Hematopoietic multipotent progenitor cell treated with erythropoietin and hydrocortisone succinate and interleukin-3 and kit ligand, for 17 days (in vitro differentiated cells): ENCODE results near the gene DUSP7.
"Not testable (repeated sequence)": the region's sequence is repeated elsewhere in the genome, so short reads cannot be mapped to it uniquely, and the experiment has no call there.

Experiments
- DNase-seq: peaks from one replicate; pipeline ENCODE4 v3.0.0-alpha.2; 2015; ENCODE audit warnings: low spot score

Gene DUSP7

DNA sequence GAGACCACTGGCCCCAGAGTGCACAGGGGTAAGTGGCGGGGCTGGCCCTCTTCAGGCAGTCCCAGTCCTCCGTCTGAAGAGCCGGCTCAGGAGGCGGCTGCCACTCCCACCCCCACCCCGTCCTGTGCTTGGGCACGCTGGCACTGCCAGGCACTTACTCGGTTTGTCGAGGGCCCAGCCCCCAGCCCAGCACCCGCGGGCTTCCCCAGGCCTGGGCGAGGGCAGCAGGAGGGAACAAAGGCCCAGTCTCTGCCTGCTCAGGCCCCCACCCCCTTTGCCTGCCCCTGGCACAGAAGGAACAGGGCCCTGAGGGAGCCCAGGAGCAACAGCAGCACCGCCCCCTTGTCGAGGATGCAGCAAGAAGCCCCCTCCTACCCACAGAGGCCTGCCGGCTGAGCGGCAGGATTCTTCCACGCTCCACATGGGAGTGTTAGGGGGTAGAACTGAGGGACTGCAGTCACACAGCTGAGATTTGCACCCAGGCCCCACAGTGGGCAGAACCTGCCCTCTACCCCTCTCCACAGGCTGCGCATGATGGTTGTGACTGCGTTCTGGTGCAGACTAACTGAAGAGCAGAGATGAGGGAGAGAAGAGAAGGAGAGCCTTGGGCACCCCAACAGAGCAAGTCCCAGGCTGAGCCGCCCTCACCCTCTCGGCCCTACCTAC, 8.9 kb downstream of the DUSP7 start:
- DNase-seq = no peak

DNA sequence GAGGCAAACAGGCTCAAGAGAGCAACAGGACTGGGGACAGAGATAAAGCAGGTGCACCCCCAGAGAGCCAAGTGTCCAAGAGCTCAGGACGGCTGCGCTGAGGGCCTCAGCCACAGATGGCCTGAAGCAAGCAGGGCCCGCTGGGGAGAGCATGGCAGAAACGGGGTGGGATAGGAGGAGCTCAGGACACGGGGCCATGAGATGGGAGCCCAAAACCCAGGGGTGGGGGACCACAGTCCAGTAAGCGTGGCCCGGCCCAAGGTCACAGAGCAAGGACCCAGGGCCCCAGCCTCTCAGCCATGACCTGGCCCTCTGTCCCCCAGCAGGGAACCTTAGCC, 9.5 kb downstream of the DUSP7 start:
- no peak for DNase-seq

DNA sequence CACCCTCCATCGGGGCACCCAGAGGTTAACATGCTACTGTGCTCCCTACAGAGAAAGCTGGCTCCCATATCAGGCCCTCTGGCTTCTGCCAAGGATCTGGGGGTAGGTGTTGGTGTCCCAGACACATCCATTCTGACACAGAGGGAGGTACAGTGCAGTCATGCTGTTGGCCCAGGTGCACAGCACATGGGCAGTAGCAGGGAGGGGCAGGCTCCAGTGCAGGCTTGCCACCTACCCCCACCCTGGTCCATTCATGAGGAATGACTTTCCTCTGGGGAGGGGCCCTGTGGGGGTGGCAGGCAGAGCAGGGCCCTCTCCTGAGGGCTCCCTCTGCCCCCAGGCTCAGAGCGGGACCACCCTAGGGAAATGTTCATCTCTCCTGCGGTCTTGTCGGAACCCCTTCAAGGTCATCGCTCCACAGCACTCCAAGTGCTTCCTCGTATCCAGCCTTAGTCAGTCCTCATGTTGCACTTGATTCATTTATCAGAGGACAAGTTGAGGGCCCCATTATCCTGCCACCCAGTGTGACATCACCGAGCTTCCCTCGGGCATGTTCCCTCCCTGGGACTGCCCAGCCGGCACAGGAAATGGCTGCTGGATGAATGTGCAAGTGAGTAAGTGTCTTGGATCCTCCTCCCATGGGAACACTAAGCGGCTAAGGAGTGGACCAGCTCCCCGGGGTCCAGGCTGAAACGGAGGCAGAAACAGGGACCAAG, 10.0 kb downstream of the DUSP7 start:
- no peak for DNase-seq

DNA sequence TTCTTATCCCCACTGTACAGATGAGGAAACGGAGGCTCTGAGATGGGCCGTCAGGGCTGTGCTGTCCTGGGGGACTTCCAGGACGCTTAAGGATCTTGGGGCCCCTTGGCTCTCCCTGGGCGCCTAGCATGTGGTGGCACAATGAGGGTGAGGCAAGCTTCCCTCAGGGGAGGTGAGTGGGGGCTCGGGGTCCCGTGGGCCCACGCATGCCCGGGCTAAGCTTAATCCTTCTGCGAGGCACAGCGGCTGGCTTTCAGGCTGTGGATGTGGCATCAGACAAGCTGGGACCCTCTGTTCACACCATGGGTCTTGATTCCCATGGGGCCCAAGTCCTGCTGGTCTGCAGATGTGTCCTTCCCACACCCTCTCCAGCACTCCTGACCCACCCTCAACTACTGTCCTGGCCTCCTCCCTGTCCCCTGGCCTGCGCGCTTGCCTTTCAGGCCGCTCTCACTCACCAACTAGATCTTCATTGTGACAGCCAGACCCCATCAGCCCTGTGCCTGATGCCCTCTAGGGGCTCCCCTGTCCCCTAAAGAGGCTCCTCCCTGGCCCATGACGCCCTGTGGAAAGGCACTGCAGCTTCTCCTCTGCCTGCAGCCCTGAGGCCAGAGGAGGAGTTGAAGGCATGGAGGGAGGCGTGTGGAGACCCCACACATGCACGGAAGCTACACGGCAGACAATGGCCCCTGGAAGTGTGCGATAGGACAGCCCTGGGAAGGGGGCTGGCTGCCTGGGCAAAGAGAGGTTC, 11.3 kb downstream of the DUSP7 start:
- DNase-seq = no peak

DNA sequence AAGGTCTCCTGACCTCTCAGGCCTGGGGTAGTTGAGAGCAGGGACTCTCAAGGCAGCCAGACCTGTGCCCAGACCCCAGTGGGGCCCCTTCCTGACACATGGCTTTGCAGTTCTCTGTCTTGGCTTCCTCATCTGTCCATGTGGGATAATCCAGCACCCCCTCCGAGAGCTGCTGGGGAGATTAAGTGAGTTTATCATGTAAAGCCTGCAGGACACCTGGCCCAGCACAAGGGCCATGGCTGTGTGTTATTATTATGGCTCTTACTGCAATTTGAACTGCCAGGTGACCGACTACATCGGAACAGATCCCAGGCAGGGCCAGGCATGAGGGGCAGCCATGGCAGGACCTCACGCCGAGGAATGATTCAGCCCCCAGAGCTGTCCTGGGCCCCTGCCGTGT, 12.6 kb downstream of the DUSP7 start:
- DNase-seq = no peak

DNA sequence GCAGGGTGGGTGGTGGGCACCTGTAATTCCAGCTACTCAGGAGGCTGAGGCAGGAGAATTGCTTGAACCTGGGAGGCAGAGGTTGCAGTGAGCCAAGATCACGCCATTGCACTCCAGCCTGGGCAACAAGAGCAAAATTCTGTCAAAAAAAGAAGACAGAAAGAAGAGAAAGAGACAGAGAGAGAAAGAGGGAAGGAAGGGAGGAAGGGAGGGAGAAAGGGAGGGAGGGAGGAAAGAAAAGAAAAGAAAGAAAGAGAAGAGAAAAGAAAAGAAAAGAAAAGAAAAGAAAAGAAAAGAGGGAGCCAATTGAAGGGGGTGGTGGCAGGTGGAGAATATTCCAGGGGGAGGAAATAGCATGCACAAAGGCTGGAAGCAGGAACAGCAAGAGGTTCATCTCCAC, 13.3 kb downstream of the DUSP7 start:
- DNase-seq = not testable (repeated sequence)

DNA sequence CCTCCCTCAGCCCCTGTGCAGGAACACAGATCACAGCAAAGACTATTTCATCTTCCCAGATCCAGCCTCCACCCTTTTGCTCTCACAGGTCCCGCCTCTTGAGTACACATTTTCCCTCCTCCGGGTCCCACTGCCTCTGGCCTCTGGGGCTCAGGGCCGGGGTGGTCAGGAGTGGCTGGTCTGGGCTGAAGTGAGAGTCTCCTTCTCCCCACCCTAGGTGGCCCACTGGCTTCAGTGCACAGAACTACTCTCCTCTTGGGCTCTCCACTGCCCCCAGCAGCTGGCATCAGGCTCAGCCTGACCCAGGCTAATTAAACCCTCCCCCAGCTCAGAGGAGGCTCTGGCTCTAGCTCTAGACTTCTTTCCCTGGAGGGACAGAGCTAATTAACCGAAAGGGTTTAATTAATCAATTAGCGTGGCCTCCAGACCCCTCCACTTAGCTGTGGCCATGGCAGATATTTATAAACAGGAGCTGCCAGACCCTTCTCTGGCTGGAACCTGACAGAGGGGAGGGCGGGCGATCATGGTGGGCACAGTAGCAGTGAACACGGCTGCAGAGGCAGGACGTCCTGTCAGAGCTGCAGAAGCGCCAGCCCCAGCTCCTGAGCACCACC, 15.1 kb downstream of the DUSP7 start:
- no peak for DNase-seq

DNA sequence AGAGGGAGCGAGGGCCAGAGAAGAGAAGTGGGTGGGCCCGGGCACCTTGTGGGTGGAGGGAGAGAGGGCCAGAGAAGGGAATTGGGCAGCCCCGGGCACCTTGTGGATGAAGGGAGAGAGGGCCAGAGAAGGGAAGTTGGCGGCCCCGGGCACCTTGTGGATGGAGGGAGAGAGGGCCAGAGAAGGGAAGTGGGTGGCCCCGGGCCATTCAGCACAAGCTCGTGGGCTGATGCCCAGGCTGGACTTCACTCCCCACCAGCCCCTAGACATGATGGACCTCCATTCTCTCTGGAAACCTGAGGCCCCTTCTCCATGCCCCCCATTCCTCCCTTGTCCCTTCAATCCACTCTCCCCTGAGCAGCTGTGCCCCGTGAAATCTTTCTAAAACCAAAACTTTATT, 15.8 kb downstream of the DUSP7 start:
- no peak for DNase-seq

DNA sequence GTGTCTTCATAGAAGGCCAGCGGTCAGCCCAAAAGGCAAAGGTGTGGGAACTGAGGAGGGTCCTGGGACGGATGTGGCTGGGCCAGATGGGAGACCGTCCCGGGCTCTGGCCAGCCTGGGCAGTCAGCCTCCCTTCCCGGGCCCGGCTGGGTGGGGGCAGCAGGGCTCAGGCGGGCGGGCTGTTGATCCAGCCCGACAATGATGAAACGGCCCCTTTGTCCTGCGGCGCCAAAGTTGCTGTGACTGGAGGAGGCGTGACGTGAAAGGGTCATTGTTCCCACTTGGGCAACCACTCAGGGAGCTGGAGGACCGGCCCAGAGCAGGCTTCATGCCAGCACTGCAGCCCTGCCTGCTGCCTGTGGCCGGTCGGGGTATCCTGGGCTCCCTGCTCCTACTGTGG, 16.5 kb downstream of the DUSP7 start:
- DNase-seq = no peak

DNA sequence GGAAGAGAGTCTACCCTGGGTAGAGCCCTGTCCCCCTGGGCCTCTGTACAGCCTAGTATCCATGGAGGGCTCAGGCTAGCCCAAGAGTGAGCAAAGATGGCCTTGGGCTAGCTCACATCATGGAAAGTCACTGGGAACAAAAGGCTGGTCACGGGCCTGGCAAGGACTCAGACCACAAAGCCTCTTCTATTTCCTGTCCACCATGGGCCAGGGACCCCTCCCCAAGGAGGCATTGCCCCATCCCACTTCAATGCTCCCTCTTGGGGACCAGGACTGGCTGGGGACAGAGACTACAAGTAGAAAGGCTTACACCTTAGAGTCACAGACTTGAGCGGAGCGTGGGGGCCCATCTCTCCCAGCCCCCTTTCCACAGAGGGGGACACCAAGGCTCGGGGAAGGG, 16.9 kb downstream of the DUSP7 start:
- no peak for DNase-seq

DNA sequence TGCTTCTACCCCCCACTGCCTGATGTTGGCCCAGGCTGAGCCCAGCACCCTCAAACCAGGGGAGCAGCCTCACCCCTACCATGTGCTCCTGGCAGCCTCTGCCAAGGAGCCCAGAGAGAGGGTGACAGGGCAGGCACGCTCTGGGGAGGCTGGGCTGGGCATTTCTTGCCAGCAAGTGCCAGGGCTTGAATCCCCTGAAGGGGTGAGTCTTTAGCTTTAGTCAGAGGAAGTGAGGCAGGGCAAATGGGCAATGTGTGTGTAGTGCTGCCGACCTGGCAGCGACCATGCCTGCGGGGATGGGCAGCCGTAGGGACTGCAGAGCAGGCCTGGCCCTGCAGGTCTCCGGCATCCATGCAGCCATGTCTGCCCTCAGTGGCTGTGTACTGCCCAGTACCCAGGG, 18.1 kb downstream of the DUSP7 start:
- no peak for DNase-seq

DNA sequence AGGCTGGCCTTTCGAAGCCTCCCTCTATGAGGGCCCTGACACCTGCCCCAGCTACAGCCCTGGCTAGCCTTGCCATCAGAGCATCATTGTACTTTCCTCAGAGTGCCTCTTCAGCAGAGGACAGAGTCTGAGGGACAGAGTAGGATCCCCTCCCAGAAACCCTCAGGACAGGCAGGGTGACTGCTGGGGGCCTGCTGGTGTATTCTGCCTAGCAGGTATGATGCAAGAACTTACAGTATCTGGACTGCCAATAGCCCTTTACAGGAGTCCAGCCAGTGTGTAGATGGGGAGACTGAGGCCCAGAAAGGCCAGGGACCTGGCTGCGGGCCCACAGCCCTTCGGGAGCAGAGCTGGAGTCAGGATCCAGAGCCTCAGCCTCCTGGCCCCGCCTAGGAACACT, 19.1 kb downstream of the DUSP7 start:
- DNase-seq = no peak

DNA sequence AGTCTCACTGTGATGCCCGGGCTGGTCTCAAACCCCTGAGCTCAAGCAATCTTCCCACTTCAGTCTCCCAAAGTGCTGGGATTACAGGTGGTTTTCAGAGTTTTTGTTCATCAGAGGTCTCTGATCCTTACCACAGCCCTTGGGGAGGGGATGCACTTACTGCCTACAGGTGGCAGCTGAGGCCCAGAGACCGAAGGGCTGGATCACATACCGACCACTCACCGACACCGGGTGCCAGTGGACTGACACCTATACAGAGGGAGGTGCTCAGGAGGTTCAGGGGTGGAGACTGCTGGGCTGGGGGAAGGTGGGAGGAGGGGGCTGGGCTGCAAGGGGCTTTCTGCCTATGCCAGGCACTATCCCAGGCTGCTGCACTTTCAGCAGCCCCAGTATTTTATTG, 19.5 kb downstream of the DUSP7 start:
- DNase-seq = no peak

DNA sequence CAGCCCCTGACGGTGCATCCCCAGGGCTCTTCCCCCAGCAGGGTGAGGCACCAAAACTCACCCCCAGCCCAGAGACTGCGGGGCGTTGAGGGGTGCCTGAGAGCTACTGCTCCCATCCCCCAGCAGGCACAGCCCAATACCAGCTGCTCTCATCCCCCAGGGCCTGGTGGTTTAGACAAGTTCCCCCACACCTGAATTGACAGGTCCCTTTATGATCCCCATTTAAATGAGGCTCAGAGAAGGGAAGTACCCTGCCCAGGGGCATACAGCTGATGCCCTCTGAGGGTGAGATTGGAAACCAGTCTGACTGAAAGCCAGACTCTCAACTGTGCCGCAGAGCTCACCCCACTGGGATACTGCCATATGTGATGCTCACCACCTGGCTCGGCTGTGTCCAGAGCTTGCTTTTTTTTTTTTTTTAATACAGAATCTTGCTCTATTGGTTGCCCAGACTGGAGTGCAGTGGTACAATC, 20.1 kb downstream of the DUSP7 start:
- no peak for DNase-seq

DNA sequence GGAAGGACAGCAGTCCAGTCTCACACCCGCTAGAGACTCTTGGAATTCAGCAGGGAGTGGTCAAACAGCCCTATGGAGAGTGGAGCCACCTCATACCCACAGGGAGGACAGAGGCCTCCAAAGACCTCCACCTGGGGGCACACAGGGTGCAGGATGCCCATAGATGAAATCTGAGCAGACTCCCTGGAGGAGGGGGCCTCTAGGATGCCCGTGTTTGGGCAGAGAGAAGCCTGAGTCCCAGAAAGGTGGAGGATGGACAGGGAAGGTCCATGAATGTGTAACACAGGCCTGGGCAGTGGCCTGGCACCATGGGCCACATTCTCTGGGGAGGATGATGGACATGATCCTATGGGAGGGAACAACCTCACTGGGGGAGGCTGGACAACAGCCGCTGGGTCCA, 21.7 kb downstream of the DUSP7 start:
- no peak for DNase-seq

DNA sequence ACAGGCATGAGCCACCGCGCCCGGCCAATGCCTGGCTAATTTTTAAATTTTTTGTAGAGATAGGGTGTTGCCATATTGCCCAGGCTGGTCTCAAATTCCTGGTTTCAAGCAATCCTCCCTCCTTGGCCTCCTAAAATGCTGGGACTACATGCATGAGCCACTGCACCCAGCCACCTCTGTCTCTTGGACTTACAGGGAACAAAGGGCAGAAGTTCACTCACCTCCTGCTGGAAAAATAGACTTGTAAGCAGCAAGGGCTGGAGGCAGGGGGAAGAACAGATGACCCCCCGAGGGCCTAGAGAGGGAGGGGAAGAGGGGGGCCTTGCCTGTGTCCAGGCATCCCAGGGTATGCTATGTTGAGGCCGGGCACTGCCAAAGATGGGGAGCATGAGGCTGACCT, 22.2 kb downstream of the DUSP7 start:
- DNase-seq = no peak

DNA sequence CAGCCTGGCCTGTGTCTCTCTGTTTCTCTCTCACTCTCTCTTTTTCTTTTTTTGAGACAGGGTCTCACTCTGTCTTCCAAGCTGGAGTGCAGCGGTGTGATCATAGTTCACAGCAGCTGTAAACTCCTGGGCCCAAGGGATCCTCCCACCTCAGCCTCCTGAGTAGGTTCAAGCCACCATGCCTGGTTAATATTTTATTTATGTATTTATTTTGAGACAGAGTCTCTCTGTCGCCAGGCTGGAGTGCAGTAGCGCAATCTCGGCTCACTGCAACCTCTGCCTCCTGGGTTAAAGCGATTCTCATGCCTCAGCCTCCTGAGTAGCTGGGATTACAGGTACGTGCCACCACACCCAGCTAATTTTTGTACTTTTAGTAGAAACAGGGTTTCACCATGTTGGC, 22.6 kb downstream of the DUSP7 start:
- not testable (repeated sequence) for DNase-seq

DNA sequence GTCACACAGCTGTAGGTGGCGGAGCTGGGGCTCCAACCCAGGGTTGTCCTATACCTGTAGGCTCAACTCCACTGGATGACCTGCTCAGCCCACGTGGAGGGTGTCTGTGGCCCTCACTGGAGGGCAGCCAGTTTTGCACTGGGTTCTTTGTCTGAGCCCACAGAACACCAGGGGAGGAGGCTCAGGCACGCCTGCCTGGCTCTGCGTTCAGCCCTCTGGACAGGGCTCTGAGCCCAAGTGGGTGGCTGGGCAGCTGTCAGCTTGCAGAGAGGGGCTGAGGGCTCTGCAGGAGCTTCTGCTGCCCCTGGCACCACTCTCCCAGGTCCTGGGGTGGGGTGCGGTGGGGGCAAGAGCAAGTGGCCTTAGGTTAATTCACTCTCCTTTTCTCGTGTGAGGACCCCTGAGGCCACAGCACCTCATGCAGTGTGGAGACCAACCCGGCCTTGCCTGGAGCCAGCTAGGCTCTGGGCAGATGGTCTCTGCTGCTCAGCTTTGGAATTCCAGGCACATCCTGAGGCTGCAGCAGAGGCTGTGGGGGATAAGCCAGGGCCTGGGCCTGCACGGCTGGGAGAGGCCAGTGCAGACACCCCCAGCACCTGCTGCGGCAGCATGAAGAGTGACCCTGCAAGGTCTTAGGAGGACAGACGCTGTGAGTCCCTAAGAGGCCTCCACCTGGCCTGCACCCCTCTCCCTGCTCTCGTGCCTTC, 23.5 kb downstream of the DUSP7 start:
- no peak for DNase-seq

DNA sequence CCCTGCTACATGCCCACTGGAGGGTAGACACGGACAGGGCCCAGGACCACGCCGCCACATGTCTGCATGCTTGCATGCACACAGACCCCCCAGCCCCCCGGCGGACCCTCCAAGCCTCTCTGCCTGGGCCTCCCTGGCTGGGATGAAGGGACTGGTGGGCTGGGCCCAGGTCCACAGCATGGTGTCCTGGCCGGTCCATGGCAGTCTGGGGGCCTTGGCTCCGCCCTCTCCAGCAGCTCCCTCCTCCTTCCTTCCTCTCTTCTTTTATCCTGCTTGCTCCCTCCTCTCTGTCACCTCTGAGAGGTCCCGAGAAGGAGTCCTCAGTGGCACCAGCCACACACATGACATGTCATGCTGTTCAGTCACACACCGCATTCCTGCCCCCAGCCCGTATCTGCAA, 24.5 kb downstream of the DUSP7 start:
- no peak for DNase-seq

DNA sequence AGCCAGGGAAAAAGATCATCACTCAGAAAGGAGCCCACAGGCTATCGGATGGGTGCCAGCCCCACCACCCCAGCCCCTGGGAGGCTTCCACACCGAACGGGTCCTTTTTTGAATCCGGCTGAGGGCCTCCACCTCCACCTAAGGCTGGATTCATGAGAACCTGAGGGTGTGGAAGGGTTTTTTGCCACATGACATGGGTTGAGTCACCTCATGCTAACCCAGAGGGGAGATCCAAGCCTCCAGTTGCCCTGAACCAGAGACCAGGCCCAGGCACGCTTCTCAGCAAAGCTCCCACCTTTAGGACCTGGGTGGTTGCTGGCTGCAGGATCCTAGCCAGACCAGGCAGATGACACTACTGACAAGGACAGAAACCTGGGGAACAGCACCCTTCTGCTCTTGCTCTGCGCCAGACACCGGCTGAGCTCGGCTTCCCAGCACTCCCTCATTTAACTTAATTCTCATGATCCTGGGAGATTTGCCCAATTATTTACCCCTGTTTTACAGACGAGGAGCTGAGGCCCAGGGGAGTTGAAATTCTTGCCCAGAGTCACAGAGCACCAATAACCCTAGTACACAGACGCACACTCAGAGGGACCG, 25.6 kb downstream of the DUSP7 start:
- no peak for DNase-seq

DNA sequence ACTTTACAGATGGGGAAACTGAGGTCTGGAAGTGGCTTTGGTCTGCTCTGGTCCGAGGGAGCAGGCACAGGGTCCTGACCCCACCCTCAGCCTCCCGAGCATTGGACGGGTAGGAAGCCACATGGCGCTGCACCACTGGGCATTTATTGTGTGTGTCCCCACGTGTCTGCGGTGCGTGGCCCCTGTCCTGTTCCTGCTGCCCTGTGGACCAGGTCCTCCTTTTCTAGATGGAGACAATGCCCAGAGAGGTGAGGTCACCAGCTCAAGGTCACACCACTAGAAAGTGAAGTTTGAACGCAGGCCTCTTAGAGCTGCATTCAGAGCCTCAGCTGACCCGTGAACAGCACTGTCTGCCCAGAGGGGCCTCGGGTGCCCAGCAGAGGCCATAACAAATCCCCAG, 26.8 kb downstream of the DUSP7 start:
- DNase-seq = no peak

DNA sequence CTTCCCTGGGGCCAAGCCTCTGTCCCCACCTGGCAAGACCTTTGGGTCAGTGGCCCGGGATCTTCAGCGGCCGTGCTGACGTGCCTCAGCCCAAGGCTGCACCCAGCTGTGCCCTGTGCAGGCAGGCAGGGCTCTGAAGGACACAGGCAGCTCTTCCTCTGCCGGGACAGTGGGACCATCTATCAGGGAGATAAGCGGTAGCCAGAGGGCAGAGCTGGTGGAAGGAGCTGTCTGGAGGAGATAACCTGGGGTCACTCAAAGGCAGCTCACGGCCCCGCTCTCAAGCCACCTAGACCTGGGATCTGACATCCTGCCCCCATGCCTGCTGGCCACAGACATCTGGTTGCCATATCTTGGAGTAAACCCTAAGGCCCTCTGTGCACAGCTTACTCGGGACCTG, 27.3 kb downstream of the DUSP7 start:
- DNase-seq = no peak
